A549 (cell line): Measurements from ENCODE around the gene ADD1. TPM values are rescaled to one million over a fixed set of nuclear protein-coding genes. Genes with fewer than 3 reads are reported as not detected.
A peak's percentile ranks its signal among the peaks of the same experiment; 100 is the strongest.

ENCODE experiments used
- ATAC-seq, 2 experiments: fragments of 200-7000 bp in 1 of 2; fragments of >200 bp in 1 of 2; cut with Nextera tagmentation in 1 of 2; cut with Tn5 transposase in 1 of 2; 3 replicates each; pipeline versions ENCODE4 v1.8.0 to v1.9.1; 2018 to 2020; ENCODE audit warnings: mild to moderate bottlenecking in 1 of 2, moderate library complexity in 1 of 2
- CTCF ChIA-PET: fragments of 300-600 bp; sonication (Branson Sonifier 250); formaldehyde crosslinking; extraction: SDS; loops from one replicate; lab custom pipeline; 2021; ENCODE audit warnings: antibody characterized with exemption, inconsistent platforms; lab: Yijun Ruan, JAX
- POLR2A ChIA-PET: fragments of 350-600 bp; formaldehyde crosslinking; extraction: SDS; loops from one replicate; lab custom pipeline; 2021; ENCODE audit warnings: antibody characterized with exemption, inconsistent platforms; lab: Yijun Ruan, JAX
- DNase-seq, 2 experiments: peaks; one replicate each; pipeline versions ENCODE4 v3.0.0 to v3.0.0-alpha.2; 2011 to 2016; ENCODE audit warnings: low read depth in 1 of 2, low spot score in 1 of 2
- FAIRE-seq: peaks from 2 replicates; lab custom pipeline; 2011; peaks lifted over from hg19 to GRCh38; lab: Jason Lieb, UNC
- H3K27ac ChIP-seq, 2 experiments: fragments of >200 bp; sonication (Bioruptor Twin); formaldehyde crosslinking; 3 replicates each; pipeline ENCODE4 v1.5.1; 2016 to 2017
- H3K4me1 ChIP-seq: fragments of >200 bp; sonication (Bioruptor Twin); formaldehyde crosslinking; 3 replicates; pipeline ENCODE4 v1.6.1; 2016
- H3K4me2 ChIP-seq: fragments of >200 bp; sonication (Bioruptor Twin); formaldehyde crosslinking; 3 replicates; pipeline ENCODE4 v1.6.1; 2016
- H3K4me3 ChIP-seq: fragments of >200 bp; sonication (Bioruptor Twin); formaldehyde crosslinking; 3 replicates; pipeline ENCODE4 v1.5.1; 2016
- H3K9me3 ChIP-seq: fragments of >200 bp; sonication (Bioruptor Twin); formaldehyde crosslinking; 3 replicates; pipeline ENCODE4 v1.6.1; 2016
- CBX8 ChIP-seq: fragments of 200-600 bp; sonication (generic); IDR thresholded peaks from 2 replicates; pipeline ENCODE4 v1.6.1; 2016
- CHD2 ChIP-seq: fragments of 150-350 bp; IDR thresholded peaks from 2 replicates; pipeline ENCODE4 v1.6.1; 2014; ENCODE audit warnings: low read length; ENCODE audit not compliant: partially characterized antibody
- EHMT2 ChIP-seq: fragments of 200-600 bp; sonication (generic); IDR thresholded peaks from 2 replicates; pipeline ENCODE4 v1.6.1; 2016; ENCODE audit warnings: antibody characterized with exemption, low read depth, mild to moderate bottlenecking, moderate library complexity
- FOSL2 ChIP-seq, 2 experiments: fragments of 450-650 bp in 1 of 2; fragments of >200 bp in 1 of 2; sonication (Bioruptor Twin) in 1 of 2; formaldehyde crosslinking; IDR thresholded peaks; 2 replicates each; pipeline versions ENCODE4 v1.5.0 to v1.6.1; 2016 to 2020; ENCODE audit warnings: mild to moderate bottlenecking in 1 of 2, moderate library complexity in 1 of 2
- FOXS1 ChIP-seq: fragments of 250-450 bp; sonication (Bioruptor Pico); IDR thresholded peaks from 2 replicates; pipeline ENCODE4 v1.5.0; 2020; ENCODE audit warnings: mild to moderate bottlenecking, moderate library complexity
- HDAC2 ChIP-seq: fragments of 200-600 bp; sonication (generic); IDR thresholded peaks from 2 replicates; pipeline ENCODE4 v1.6.1; 2016
- HOXB13 ChIP-seq: fragments of 250-450 bp; sonication (Bioruptor Pico); IDR thresholded peaks from 2 replicates; pipeline ENCODE4 v1.5.0; 2020; ENCODE audit warnings: low read depth, mild to moderate bottlenecking, moderate library complexity
- JUN ChIP-seq, 2 experiments: fragments of >200 bp; sonication (Bioruptor Twin); formaldehyde crosslinking; IDR thresholded peaks; 2 replicates in 1 of 2; 3 replicates in 1 of 2; pipeline ENCODE4 v1.6.1; 2016 to 2017
- MAX ChIP-seq: IDR thresholded peaks from 2 replicates; pipeline ENCODE4 v1.6.1; 2012
- MAZ ChIP-seq: fragments of 150-350 bp; IDR thresholded peaks from 2 replicates; pipeline ENCODE4 v1.6.1; 2014; ENCODE audit warnings: antibody characterized with exemption, low read depth, low read length, borderline replicate concordance
- NFE2L2 ChIP-seq: fragments of 150-350 bp; conservative IDR thresholded peaks from 2 replicates; pipeline ENCODE4 v1.6.1; 2014; ENCODE audit warnings: low read length
- NR3C1 ChIP-seq: fragments of >200 bp; sonication (Bioruptor Twin); formaldehyde crosslinking; IDR thresholded peaks from 3 replicates; pipeline ENCODE4 v1.6.1; 2017
- POLR2A ChIP-seq: IDR thresholded peaks from 2 replicates; pipeline ENCODE4 v1.6.1; 2012; ENCODE audit warnings: mild to moderate bottlenecking, low read length
- POLR2AphosphoS2 ChIP-seq: conservative IDR thresholded peaks from 2 replicates; pipeline ENCODE4 v1.6.1; 2012; ENCODE audit warnings: low read length, improper control_type of control experiment, inconsistent platforms
- RAD21 ChIP-seq, 2 experiments: fragments of >200 bp in 1 of 2; sonication (Bioruptor Twin) in 1 of 2; formaldehyde crosslinking in 1 of 2; IDR thresholded peaks in 1 of 2; conservative IDR thresholded peaks in 1 of 2; 2 replicates in 1 of 2; 3 replicates in 1 of 2; pipeline ENCODE4 v1.6.1; 2012 to 2018; ENCODE audit warnings: inconsistent platforms in 1 of 2
- RCOR1 ChIP-seq: fragments of 150-350 bp; IDR thresholded peaks from 2 replicates; pipeline ENCODE4 v1.6.1; 2014; ENCODE audit warnings: antibody characterized with exemption, low read length, low read depth
- SMC3 ChIP-seq: fragments of >200 bp; sonication (Bioruptor Twin); formaldehyde crosslinking; IDR thresholded peaks from 3 replicates; pipeline ENCODE4 v1.6.1; 2018; ENCODE audit warnings: inconsistent platforms
- TP53 ChIP-seq: fragments of 250-450 bp; sonication (Bioruptor Pico); IDR thresholded peaks from 2 replicates; pipeline ENCODE4 v1.5.0; 2021; ENCODE audit warnings: mild to moderate bottlenecking, moderate library complexity
- ZFP36 ChIP-seq: fragments of 450-650 bp; IDR thresholded peaks from 2 replicates; pipeline ENCODE4 v1.6.1; 2014; ENCODE audit warnings: borderline replicate concordance; ENCODE audit not compliant: partially characterized antibody
- ZSCAN20 ChIP-seq: fragments of 250-450 bp; sonication (Bioruptor Pico); IDR thresholded peaks from 2 replicates; pipeline ENCODE4 v1.8.0; 2022; ENCODE audit warnings: mild to moderate bottlenecking, moderate library complexity
- WGBS: methylation state at CpG from one replicate; pipeline ENCODE4 v1.1.6; 2017; ENCODE audit errors: missing lambda C conversion rate; 5-methylcytosine and 5-hydroxymethylcytosine counted together
- polyA plus RNA-seq, 4 experiments: library from polyadenylated mRNA; depleted of rRNA in 3 of 4; stranded (reverse); fragments of >200 nt; fragmentation: RNase III in 1 of 4; extraction: RNeasy Plus Mini Kit Qiagen cat#74134 plus additional on column Dnase treatment in 1 of 4; gene quantifications; 2 replicates in 3 of 4; 3 replicates in 1 of 4; pipeline ENCODE4 v1.2.3, GENCODE V29; 2011 to 2017

The ADD1 gene
- polyA plus RNA-seq, 2 of the 4 experiments (the other 2 are of a cell fraction), result 59.7 to 60.3 TPM

- Histone ChIP-seq H3K4me1 (peaks cover 15% of the 10 kb centered on the region; the same call in 2 of the 3 replicates), H3K4me3 (peak overlapping the region; percentile 89), H3K27ac (peak overlapping the region; percentile 93 to 99), H3K9me3 (no peaks in the 10 kb centered on the region), H3K4me2 (peak overlapping the region; percentile 97)
- DNase-seq (no peak), FAIRE-seq (no peak), ATAC-seq (peak in 1 of 2 experiments; percentile 50; a peak in 3 of 6 replicates)
- POLR2A ChIA-PET, result interaction anchor here (1.3 kb wide), 1 partner anchor 46 kb away, joined by 4 read pairs; no protein-coding TSS in a partner anchor
- 47% methylated on average over 8 of the region's 10 CpGs for WGBS
- no peak for TF ChIP-seq POLR2AphosphoS2
- TF ChIP-seq ZSCAN20 (CRISPR knock-in tag), result no peak
- no peak for TF ChIP-seq MAZ
- TF ChIP-seq NFE2L2, result no peak
- no peak for TF ChIP-seq JUN (IDR thresholded peaks at IDR 0.05)
- CTCF ChIA-PET, result no interaction called here
These were observed 869 bp upstream of the ADD1 start for GRCh38 chr4:2842687-2843262.

GRCh38 chr4:2843941-2844584, 419 bp downstream of the ADD1 start:
- peak in 1 of 2 experiments; percentile 41; a peak in 3 of 6 replicates for ATAC-seq
- peak in 1 of 2 experiments; percentile 15 for DNase-seq
- no peak for FAIRE-seq
- H3K27ac ChIP-seq, result peak overlapping the region; percentile 93 to 99
- CTCF ChIA-PET, result no interaction called here
- peak overlapping the region; percentile 89 for H3K4me3 ChIP-seq
- H3K4me2 ChIP-seq, result peak overlapping the region; percentile 72
- POLR2A ChIA-PET, result interaction anchor here (1.3 kb wide), 1 partner anchor 47 kb away, joined by 4 read pairs; no protein-coding TSS in a partner anchor
- WGBS, result under 1% methylated on average over 15 of the region's 74 CpGs
- no peaks in the 10 kb centered on the region for H3K9me3 ChIP-seq
- peaks cover 19% of the 10 kb centered on the region; the same call in 2 of the 3 replicates for H3K4me1 ChIP-seq
- TF ChIP-seq TP53 (no peak), CHD2 (no peak), RAD21 (conservative IDR thresholded peaks at IDR 0.05 in 1 of 2, IDR thresholded peaks at IDR 0.05 in 1 of 2) (no peak), MAZ (no peak), SMC3 (no peak), HDAC2 (no peak), NR3C1 (no peak), CBX8 (no peak), MAX (no peak)

DNA sequence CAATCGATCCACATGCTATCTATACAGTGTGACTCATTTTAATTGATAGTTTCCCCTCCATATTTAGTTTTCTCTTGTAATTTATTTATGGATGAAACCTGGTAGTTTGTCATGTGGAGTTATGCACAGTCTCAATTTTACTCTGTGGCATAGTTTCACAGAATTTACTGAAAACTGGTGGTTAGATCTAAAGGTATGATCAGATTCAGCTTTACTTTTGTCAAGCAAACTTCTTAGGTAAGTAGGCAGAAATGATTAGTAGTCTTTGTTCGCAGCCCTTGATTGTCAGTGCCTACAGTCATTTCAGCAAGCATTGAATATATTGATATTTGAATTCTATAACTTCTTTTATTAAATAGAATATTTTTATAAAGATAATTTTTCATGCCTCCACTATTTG, 2.5 kb downstream of the ADD1 start:
- TF ChIP-seq POLR2A, result no peak
- TF ChIP-seq FOXS1 (CRISPR knock-in tag), result no peak
- no peak for TF ChIP-seq RCOR1
- ChIA-PET POLR2A (no interaction called here), CTCF (no interaction called here)

GRCh38 chr4:2847302-2847871, 3.7 kb downstream of the ADD1 start:
- no peak for DNase-seq
- no peak overlapping the region for H3K4me2 ChIP-seq
- WGBS, result 90% methylated on average over 11 of the region's 11 CpGs
- POLR2A ChIA-PET, result no interaction called here
- ATAC-seq, result no peak
- no peak overlapping the region for H3K27ac ChIP-seq
- CTCF ChIA-PET, result interaction anchor here (0.9 kb wide), 1 partner anchor 83 kb away, joined by 3 read pairs; no protein-coding TSS in a partner anchor
- no peak for FAIRE-seq
- no peak overlapping the region for H3K4me3 ChIP-seq
- TF ChIP-seq JUN (IDR thresholded peaks at IDR 0.05) (no peak), EHMT2 (no peak), FOSL2 (IDR thresholded peaks at IDR 0.05) (no peak), FOSL2 (CRISPR knock-in tag; IDR thresholded peaks at IDR 0.05) (no peak), ZFP36 (no peak), HOXB13 (CRISPR knock-in tag) (no peak)
- peaks cover 19% of the 10 kb centered on the region; the same call in 2 of the 3 replicates for H3K4me1 ChIP-seq
- H3K9me3 ChIP-seq, result no peaks in the 10 kb centered on the region

More for the DNA sequence above, 2.5 kb downstream of the ADD1 start:
- ATAC-seq (no peak), FAIRE-seq (no peak), DNase-seq (no peak)
- WGBS, result 88% methylated on average over 2 of the region's 2 CpGs
- H3K4me3 ChIP-seq, result no peak overlapping the region
- H3K27ac ChIP-seq, result no peak overlapping the region
- H3K9me3 ChIP-seq, result no peaks in the 10 kb centered on the region
- H3K4me2 ChIP-seq, result no peak overlapping the region; the same call in 2 of the 3 replicates
- peaks cover 19% of the 10 kb centered on the region; the same call in 2 of the 3 replicates for H3K4me1 ChIP-seq
